Measurements from ENCODE around the gene USH2A. TPM values are rescaled to one million over a fixed set of nuclear protein-coding genes. Genes with fewer than 3 reads are reported as not detected.

The USH2A gene
- polyA plus RNA-seq, 1 donor from 2014 or later = 0.17 TPM

GRCh38 chr1:215797859-215798258, 625.4 kb downstream of the USH2A start:
- no peaks in the 10 kb centered on the region for H3K36me3 ChIP-seq (ENCODE audit: insufficient read depth, low read length)
- H3K9me3 ChIP-seq (ENCODE audit: low read length) = no peaks in the 10 kb centered on the region
- H3K9me2 ChIP-seq (ENCODE audit: insufficient read depth, low read length) = no peaks in the 10 kb centered on the region
- no peaks in the 10 kb centered on the region for H4K20me1 ChIP-seq (ENCODE audit: insufficient read depth)
- no peak for TF ChIP-seq MXI1 (conservative IDR thresholded peaks at IDR 0.05; ENCODE audit: poor library complexity, severe bottlenecking)
- TF ChIP-seq EZH2 (IDR thresholded peaks at IDR 0.05; ENCODE audit: borderline replicate concordance, insufficient read depth, low read length, poor library complexity, severe bottlenecking) = no peak
- TF ChIP-seq EP300 (conservative IDR thresholded peaks at IDR 0.05; ENCODE audit: poor library complexity, severe bottlenecking) = no peak
- no peak overlapping the region for H3K4me2 ChIP-seq (ENCODE audit: low read length)
- H3K9ac ChIP-seq (ENCODE audit: low read length) = no peak overlapping the region
- no peak overlapping the region for H2AFZ ChIP-seq (ENCODE audit: low read depth, low read length)
- no peaks in the 10 kb centered on the region for H3F3A ChIP-seq (ENCODE audit: insufficient read depth, low read length, poor library complexity, severe bottlenecking)
- H3K27me3 ChIP-seq (ENCODE audit: insufficient read depth, low read depth, low read length) = no peaks in the 10 kb centered on the region
- no peak overlapping the region for H3K27ac ChIP-seq (ENCODE audit: low read length)
- no peak overlapping the region for H3K4me3 ChIP-seq (ENCODE audit: low read length)
- no peaks in the 10 kb centered on the region for H3K79me2 ChIP-seq (replicated peaks; ENCODE audit: insufficient read depth, low read length)

GRCh38 chr1:215794156-215794555, 629.1 kb downstream of the USH2A start:
- H3K9me3 ChIP-seq (ENCODE audit: low read length) = no peaks in the 10 kb centered on the region
- H3K27ac ChIP-seq (ENCODE audit: low read length) = no peak overlapping the region
- no peaks in the 10 kb centered on the region for H3K36me3 ChIP-seq (ENCODE audit: insufficient read depth, low read length)
- no peaks in the 10 kb centered on the region for H3K27me3 ChIP-seq (ENCODE audit: insufficient read depth, low read depth, low read length)
- no peak overlapping the region for H3K4me3 ChIP-seq (ENCODE audit: low read length)
- H3K9me2 ChIP-seq (ENCODE audit: insufficient read depth, low read length) = no peaks in the 10 kb centered on the region
- no peaks in the 10 kb centered on the region for H3K79me2 ChIP-seq (replicated peaks; ENCODE audit: insufficient read depth, low read length)
- TF ChIP-seq EZH2 (IDR thresholded peaks at IDR 0.05; ENCODE audit: borderline replicate concordance, insufficient read depth, low read length, poor library complexity, severe bottlenecking) (no peak), REST (IDR thresholded peaks at IDR 0.05; ENCODE audit: borderline replicate concordance) (no peak), POLR2AphosphoS5 (IDR thresholded peaks at IDR 0.05) (no peak), CTCF (IDR thresholded peaks at IDR 0.05; ENCODE audit: poor library complexity, severe bottlenecking) (no peak), EP300 (conservative IDR thresholded peaks at IDR 0.05; ENCODE audit: poor library complexity, severe bottlenecking) (no peak), SMC3 (conservative IDR thresholded peaks at IDR 0.05; ENCODE audit: poor library complexity) (no peak), TAF1 (IDR thresholded peaks at IDR 0.05; ENCODE audit: low read depth) (no peak), RAD21 (conservative IDR thresholded peaks at IDR 0.05) (no peak), MXI1 (conservative IDR thresholded peaks at IDR 0.05; ENCODE audit: poor library complexity, severe bottlenecking) (no peak)
- H3K4me2 ChIP-seq (ENCODE audit: low read length) = no peak overlapping the region
- no peak overlapping the region for H2AFZ ChIP-seq (ENCODE audit: low read depth, low read length)
- H3F3A ChIP-seq (ENCODE audit: insufficient read depth, low read length, poor library complexity, severe bottlenecking) = no peaks in the 10 kb centered on the region
- H4K20me1 ChIP-seq (ENCODE audit: insufficient read depth) = no peaks in the 10 kb centered on the region
- no peak overlapping the region for H3K9ac ChIP-seq (ENCODE audit: low read length)
